BE2C (cell line): Measurements from ENCODE around the gene HOXD4.

ENCODE experiments used
- DNase-seq: peaks from one replicate; pipeline ENCODE4 v3.0.0-alpha.2; 2020
- H3K27me3 ChIP-seq: fragments of 250-450 bp; sonication (Bioruptor Pico); 2 replicates; pipeline ENCODE4 v1.5.1; 2020; ENCODE audit warnings: mild to moderate bottlenecking
- H3K36me3 ChIP-seq: fragments of 250-450 bp; sonication (Bioruptor Pico); 2 replicates; pipeline ENCODE4 v1.5.1; 2020; ENCODE audit warnings: mild to moderate bottlenecking
- H3K4me1 ChIP-seq: fragments of 250-450 bp; sonication (Bioruptor Pico); 2 replicates; pipeline ENCODE4 v1.5.1; 2020
- H3K4me3 ChIP-seq: 2 replicates; pipeline ENCODE4 v1.5.1; 2011; ENCODE audit warnings: low read depth, low read length
- H3K9me3 ChIP-seq: fragments of 250-450 bp; sonication (Bioruptor Pico); 2 replicates; pipeline ENCODE4 v1.5.1; 2020
- CTCF ChIP-seq: IDR thresholded peaks from 2 replicates; pipeline ENCODE4 v1.5.1; 2012; ENCODE audit warnings: mild to moderate bottlenecking, low read depth, low read length

The HOXD4 gene

GRCh38 chr2:176154576-176155252 lies 3.4 kb downstream of the HOXD4 start:
- DNase-seq, result no peak
- Histone ChIP-seq H3K9me3 (no peaks in the 10 kb centered on the region), H3K4me3 (no peak overlapping the region), H3K36me3 (no peaks in the 10 kb centered on the region), H3K27me3 (no peaks in the 10 kb centered on the region), H3K4me1 (no peaks in the 10 kb centered on the region)
- no peak for TF ChIP-seq CTCF

GRCh38 chr2:176155356-176156044 lies 4.2 kb downstream of the HOXD4 start:
- Histone ChIP-seq H3K4me1 (no peaks in the 10 kb centered on the region), H3K27me3 (no peaks in the 10 kb centered on the region), H3K36me3 (no peaks in the 10 kb centered on the region), H3K4me3 (no peak overlapping the region), H3K9me3 (no peaks in the 10 kb centered on the region)
- DNase-seq, result no peak
- TF ChIP-seq CTCF, result no peak

- Histone ChIP-seq H3K9me3 (no peaks in the 10 kb centered on the region), H3K4me3 (peak overlapping the region; percentile 76; the same call in 1 of the 2 replicates), H3K27me3 (no peaks in the 10 kb centered on the region), H3K36me3 (no peaks in the 10 kb centered on the region), H3K4me1 (no peaks in the 10 kb centered on the region)
- no peak for DNase-seq
- no peak for TF ChIP-seq CTCF
Observed at GRCh38 chr2:176156301-176156806, 5.0 kb downstream of the HOXD4 start.

GRCh38 chr2:176156807-176157498 lies 5.6 kb downstream of the HOXD4 start, which contains the start of gene HOXD3:
Gene HOXD3 (plus strand): TSS chr2:176157307. CDS start chr2:176169115, 11,808 bp downstream.
- Histone ChIP-seq H3K27me3 (no peaks in the 10 kb centered on the region), H3K4me1 (no peaks in the 10 kb centered on the region), H3K4me3 (peak within 1 kb of the TSS; percentile 76), H3K36me3 (no peaks in the 10 kb centered on the region), H3K9me3 (no peaks in the 10 kb centered on the region)
- no peak for DNase-seq
- TF ChIP-seq CTCF, result no peak

GRCh38 chr2:176157499-176158185 lies 6.3 kb downstream of the HOXD4 start:
- Histone ChIP-seq H3K4me3 (peak overlapping the region; percentile 76), H3K9me3 (no peaks in the 10 kb centered on the region), H3K27me3 (no peaks in the 10 kb centered on the region), H3K36me3 (no peaks in the 10 kb centered on the region), H3K4me1 (no peaks in the 10 kb centered on the region)
- TF ChIP-seq CTCF, result no peak
- peak; percentile 71 for DNase-seq
